Parathyroid adenoma (tissue), 2 donors: ENCODE measurements around the gene AATF.

Source experiments
- H2AFZ ChIP-seq: fragments of 300-600 bp; sonication (generic); one replicate; pipeline ENCODE4 v1.7.0; 2017; ENCODE audit warnings: antibody characterized with exemption, mild to moderate bottlenecking
- H3K27ac ChIP-seq: fragments of 300-600 bp; sonication (generic); one replicate; pipeline ENCODE4 v1.7.0; 2017
- H3K27me3 ChIP-seq: fragments of 300-600 bp; sonication (generic); one replicate; pipeline ENCODE4 v1.7.0; 2017; ENCODE audit warnings: low read length; ENCODE audit not compliant: control insufficient read depth, insufficient read depth
- H3K36me3 ChIP-seq: fragments of 300-600 bp; sonication (generic); one replicate; pipeline ENCODE4 v1.7.0; 2017; ENCODE audit warnings: low read length; ENCODE audit not compliant: control insufficient read depth, insufficient read depth
- H3K4me1 ChIP-seq: fragments of 300-600 bp; sonication (generic); one replicate; pipeline ENCODE4 v1.7.0; 2017; ENCODE audit warnings: control low read depth
- H3K4me2 ChIP-seq: fragments of 300-600 bp; sonication (generic); one replicate; pipeline ENCODE4 v1.7.0; 2017; ENCODE audit warnings: low read length
- H3K4me3 ChIP-seq: fragments of 300-600 bp; sonication (generic); one replicate; pipeline ENCODE4 v1.7.0; 2017; ENCODE audit warnings: low read depth, low read length
- H3K79me2 ChIP-seq: fragments of 300-600 bp; sonication (generic); one replicate; pipeline ENCODE4 v1.7.0; 2017; ENCODE audit warnings: control low read depth
- H3K9ac ChIP-seq: fragments of 300-600 bp; sonication (generic); one replicate; pipeline ENCODE4 v1.7.0; 2017; ENCODE audit warnings: mild to moderate bottlenecking
- H3K9me3 ChIP-seq: fragments of 300-600 bp; sonication (generic); one replicate; pipeline ENCODE4 v1.7.0; 2017; ENCODE audit warnings: low read length; ENCODE audit not compliant: control insufficient read depth
- TF ChIP-seq, protein P1 (sequence below): fragments of 300-600 bp; sonication (generic); IDR thresholded peaks from one replicate; pipeline ENCODE4 v1.7.0; 2017; ENCODE audit warnings: antibody characterized with exemption, mild to moderate bottlenecking
- donor health status: primary hyperparathyroidism.

The AATF gene

DNA sequence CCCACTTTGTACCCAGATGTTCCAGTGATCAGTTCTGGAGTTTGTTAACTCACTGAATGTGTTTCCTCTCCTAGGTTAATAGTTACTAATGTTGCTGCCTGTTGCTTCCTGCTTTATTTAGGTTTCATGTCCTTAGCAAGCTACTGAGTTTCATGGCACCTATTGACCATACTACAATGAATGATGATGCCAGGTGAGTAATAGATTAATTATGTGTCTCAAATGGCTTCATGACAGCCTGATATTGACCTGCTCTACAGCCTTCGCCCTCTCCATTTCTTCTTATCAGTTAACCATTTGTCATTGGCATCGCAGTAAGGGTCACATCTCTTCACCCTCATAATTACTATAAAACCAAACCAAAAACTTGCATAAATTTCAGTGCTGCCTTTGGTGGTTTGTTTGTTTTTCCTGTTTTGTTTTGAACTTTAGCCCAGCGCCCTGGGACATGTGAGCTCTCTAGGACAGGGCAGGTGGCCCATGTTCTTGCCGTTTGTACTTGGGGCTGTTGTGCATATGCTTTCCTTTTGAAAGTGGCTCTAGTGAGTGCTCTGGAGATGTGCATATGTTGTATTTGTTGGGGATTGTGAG, 82.8 kb downstream of the AATF start:
- H3K9ac ChIP-seq = no peak overlapping the region
- TF ChIP-seq, protein P1, sequence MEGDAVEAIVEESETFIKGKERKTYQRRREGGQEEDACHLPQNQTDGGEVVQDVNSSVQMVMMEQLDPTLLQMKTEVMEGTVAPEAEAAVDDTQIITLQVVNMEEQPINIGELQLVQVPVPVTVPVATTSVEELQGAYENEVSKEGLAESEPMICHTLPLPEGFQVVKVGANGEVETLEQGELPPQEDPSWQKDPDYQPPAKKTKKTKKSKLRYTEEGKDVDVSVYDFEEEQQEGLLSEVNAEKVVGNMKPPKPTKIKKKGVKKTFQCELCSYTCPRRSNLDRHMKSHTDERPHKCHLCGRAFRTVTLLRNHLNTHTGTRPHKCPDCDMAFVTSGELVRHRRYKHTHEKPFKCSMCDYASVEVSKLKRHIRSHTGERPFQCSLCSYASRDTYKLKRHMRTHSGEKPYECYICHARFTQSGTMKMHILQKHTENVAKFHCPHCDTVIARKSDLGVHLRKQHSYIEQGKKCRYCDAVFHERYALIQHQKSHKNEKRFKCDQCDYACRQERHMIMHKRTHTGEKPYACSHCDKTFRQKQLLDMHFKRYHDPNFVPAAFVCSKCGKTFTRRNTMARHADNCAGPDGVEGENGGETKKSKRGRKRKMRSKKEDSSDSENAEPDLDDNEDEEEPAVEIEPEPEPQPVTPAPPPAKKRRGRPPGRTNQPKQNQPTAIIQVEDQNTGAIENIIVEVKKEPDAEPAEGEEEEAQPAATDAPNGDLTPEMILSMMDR = no peak
- no peaks in the 10 kb centered on the region for H3K36me3 ChIP-seq
- H2AFZ ChIP-seq = no peak overlapping the region
- no peak overlapping the region for H3K4me3 ChIP-seq
- H3K4me2 ChIP-seq = no peak overlapping the region
- no peak overlapping the region for H3K27ac ChIP-seq
- H3K27me3 ChIP-seq = no peaks in the 10 kb centered on the region
- no peaks in the 10 kb centered on the region for H3K9me3 ChIP-seq
- no peaks in the 10 kb centered on the region for H3K79me2 ChIP-seq
- H3K4me1 ChIP-seq = no peaks in the 10 kb centered on the region

DNA sequence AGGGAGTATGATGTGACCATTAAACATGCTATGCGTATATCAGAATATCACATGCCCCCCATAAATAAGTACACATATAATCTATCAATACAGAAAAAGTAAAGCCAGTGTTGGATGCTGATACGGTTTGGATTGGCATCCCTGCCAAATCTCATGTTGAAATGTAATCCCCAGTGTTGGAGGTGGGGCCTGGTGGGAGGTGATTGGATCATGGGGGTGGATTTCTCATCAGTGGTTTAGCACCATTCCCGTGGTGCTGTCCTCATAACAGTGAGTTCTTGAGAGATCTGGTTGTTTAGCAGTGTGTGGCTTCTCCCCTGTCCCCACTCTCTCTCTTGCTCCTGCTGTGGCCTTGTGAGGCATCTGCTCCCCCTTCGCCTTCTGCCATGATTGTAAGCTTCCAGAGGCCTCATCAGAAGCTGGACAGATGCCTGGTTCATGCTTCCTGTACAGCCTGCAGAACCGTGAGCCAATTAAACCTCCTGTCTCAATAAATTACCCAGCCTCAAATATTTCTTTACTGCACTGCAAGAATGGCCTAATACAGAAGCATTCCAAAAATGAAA, 88.9 kb downstream of the AATF start:
- Histone ChIP-seq H3K27ac (no peak overlapping the region), H3K79me2 (no peaks in the 10 kb centered on the region), H3K9me3 (no peaks in the 10 kb centered on the region), H3K4me3 (no peak overlapping the region), H2AFZ (no peak overlapping the region), H3K9ac (no peak overlapping the region), H3K4me1 (peaks cover 5% of the 10 kb centered on the region), H3K27me3 (no peaks in the 10 kb centered on the region), H3K36me3 (no peaks in the 10 kb centered on the region), H3K4me2 (no peak overlapping the region)
- TF ChIP-seq, protein P1 = no peak

- no peaks in the 10 kb centered on the region for H3K36me3 ChIP-seq
- TF ChIP-seq, protein P1 = no peak
Measured at GRCh38 chr17:37039269-37039668, 90.5 kb downstream of the AATF start.

DNA sequence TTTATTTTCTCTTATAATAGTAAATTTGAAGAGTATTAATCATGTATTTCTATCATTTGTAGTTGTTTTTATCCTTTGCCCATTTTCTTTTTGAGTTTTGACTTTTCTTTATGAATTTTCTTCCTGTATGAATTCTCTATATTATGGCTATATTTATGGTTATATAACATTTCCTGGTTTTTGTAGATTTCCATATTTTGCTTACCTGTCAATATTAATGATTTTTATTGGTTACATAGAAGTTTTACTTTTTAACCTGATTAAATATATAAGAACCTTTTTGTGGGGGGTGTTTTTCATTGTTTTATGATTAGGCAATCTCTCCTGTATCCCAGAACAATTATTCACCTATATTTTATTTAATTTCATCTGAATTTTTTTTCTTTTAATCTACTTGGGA, 93.2 kb downstream of the AATF start:
- TF ChIP-seq, protein P1 = no peak
- H3K9me3 ChIP-seq = no peaks in the 10 kb centered on the region

More at GRCh38 chr17:37039269-37039668, 90.5 kb downstream of the AATF start:
- Histone ChIP-seq H3K9ac (no peak overlapping the region), H3K4me2 (no peak overlapping the region), H3K27me3 (no peaks in the 10 kb centered on the region), H3K9me3 (no peaks in the 10 kb centered on the region), H3K27ac (no peak overlapping the region), H3K4me3 (no peak overlapping the region), H3K79me2 (no peaks in the 10 kb centered on the region), H2AFZ (no peak overlapping the region), H3K4me1 (peaks cover 5% of the 10 kb centered on the region)

DNA sequence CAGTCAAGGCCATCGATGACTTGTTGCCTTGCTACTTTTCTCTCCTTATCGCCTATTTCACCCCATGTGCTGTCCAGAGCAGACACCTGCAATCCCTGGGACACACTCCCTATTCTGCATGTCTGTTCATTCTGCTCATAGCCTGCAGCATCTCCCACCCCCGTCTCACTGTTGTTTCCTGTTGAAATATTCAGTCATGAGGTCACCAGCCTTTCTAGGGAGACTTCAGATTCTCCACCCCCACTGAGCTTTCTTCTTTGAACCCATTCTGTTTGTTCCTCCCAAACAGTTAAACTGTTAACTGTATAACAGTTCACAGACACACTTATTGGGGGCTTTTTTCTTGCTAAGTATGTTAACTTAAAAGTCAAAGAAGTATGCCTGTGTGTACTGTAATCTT, 94.4 kb downstream of the AATF start:
- Histone ChIP-seq H3K79me2 (no peaks in the 10 kb centered on the region), H3K36me3 (no peaks in the 10 kb centered on the region), H3K9me3 (no peaks in the 10 kb centered on the region), H3K4me1 (peaks cover 7% of the 10 kb centered on the region), H3K27ac (no peak overlapping the region), H3K4me2 (no peak overlapping the region), H3K27me3 (no peaks in the 10 kb centered on the region), H3K9ac (no peak overlapping the region), H3K4me3 (no peak overlapping the region), H2AFZ (no peak overlapping the region)
- TF ChIP-seq, protein P1 = no peak

More for the DNA sequence above, 93.2 kb downstream of the AATF start:
- Histone ChIP-seq H3K4me3 (no peak overlapping the region), H3K4me1 (peaks cover 5% of the 10 kb centered on the region), H3K36me3 (no peaks in the 10 kb centered on the region), H3K27ac (no peak overlapping the region), H2AFZ (no peak overlapping the region), H3K79me2 (no peaks in the 10 kb centered on the region), H3K9ac (no peak overlapping the region), H3K27me3 (no peaks in the 10 kb centered on the region), H3K4me2 (no peak overlapping the region)
